MCF 10A (cell line): ENCODE measurements around the gene CCDC136. TPM values are rescaled to one million over a fixed set of nuclear protein-coding genes. Genes with fewer than 3 reads are reported as not detected.

Experiments
- BruUV-seq: library from RNA; stranded (reverse); fragments of 400-500 nt; replicated peaks from 2 replicates; lab custom pipeline; 2021; lab: Mats Ljungman, UMichigan
- CTCF ChIA-PET: fragments of 300-600 bp; sonication (Branson Sonifier 250); formaldehyde crosslinking; extraction: SDS; loops from one replicate; lab custom pipeline; 2021; ENCODE audit warnings: antibody characterized with exemption, inconsistent platforms; lab: Yijun Ruan, JAX
- POLR2A ChIA-PET: fragments of 300-600, 350-650 bp; sonication (Branson Sonifier 250); formaldehyde crosslinking; extraction: SDS; loops from one replicate; lab custom pipeline; 2020; ENCODE audit warnings: antibody characterized with exemption, inconsistent platforms; lab: Yijun Ruan, JAX
- DNase-seq: peaks from one replicate; pipeline ENCODE4 v3.0.0-alpha.2; 2018; ENCODE audit not compliant: unreplicated experiment
- H3K27ac Mint-ChIP-seq: one replicate; pipeline ENCODE4 v1.8.0; 2022; ENCODE audit warnings: mild to moderate bottlenecking, low read depth, mixed read lengths; ENCODE audit not compliant: unreplicated experiment
- H3K27me3 Mint-ChIP-seq: one replicate; pipeline ENCODE4 v1.8.0; 2022; ENCODE audit warnings: mixed read lengths; ENCODE audit not compliant: insufficient read depth, unreplicated experiment
- H3K36me3 Mint-ChIP-seq: one replicate; pipeline ENCODE4 v1.8.0; 2022; ENCODE audit warnings: mild to moderate bottlenecking, moderate library complexity, mixed read lengths; ENCODE audit not compliant: insufficient read depth, unreplicated experiment
- H3K4me1 Mint-ChIP-seq: one replicate; pipeline ENCODE4 v1.8.0; 2022; ENCODE audit warnings: mixed read lengths; ENCODE audit not compliant: insufficient read depth, unreplicated experiment
- H3K4me3 Mint-ChIP-seq: one replicate; pipeline ENCODE4 v1.8.0; 2022; ENCODE audit warnings: mild to moderate bottlenecking, moderate library complexity, mixed read lengths; ENCODE audit not compliant: unreplicated experiment
- H3K9me3 Mint-ChIP-seq: one replicate; pipeline ENCODE4 v1.8.0; 2022; ENCODE audit warnings: mixed read lengths; ENCODE audit not compliant: unreplicated experiment
- CTCF ChIP-seq: fragments of 200-600 bp; IDR thresholded peaks from one replicate; pipeline ENCODE4 v1.8.0; 2022; ENCODE audit warnings: antibody characterized with exemption, mild to moderate bottlenecking; ENCODE audit not compliant: unreplicated experiment
- intact Hi-C: fragments of 100-400 bp; cut with micrococcal nuclease; formaldehyde crosslinking; loops from 2 replicates; pipeline ENCODE4 v1.14.1; 2022
- total RNA-seq: library from RNA; stranded (reverse); gene quantifications from 2 replicates; pipeline ENCODE4 v1.2.3, GENCODE V29; 2022

Gene CCDC136
- total RNA-seq, 1 experiment from 2014 or later = 3.5 TPM

GRCh38 chr7:128845475-128845874 lies 53.7 kb downstream of the CCDC136 start:
- no peaks in the 10 kb centered on the region for H3K4me1 Mint-ChIP-seq
- BruUV-seq = no TSS peak

GRCh38 chr7:128845987-128846386 lies 54.2 kb downstream of the CCDC136 start:
- TF ChIP-seq CTCF = no peak
- Mint-ChIP-seq H3K4me1 (no peaks in the 10 kb centered on the region), H3K9me3 (no peaks in the 10 kb centered on the region), H3K36me3 (no peaks in the 10 kb centered on the region), H3K4me3 (no peak overlapping the region), H3K27me3 (peaks cover 10% of the 10 kb centered on the region), H3K27ac (no peak overlapping the region)
- no peak for DNase-seq
- ChIA-PET CTCF (no interaction called here), POLR2A (no interaction called here)
- no TSS peak for BruUV-seq
- intact Hi-C loops = no loop called here

More at GRCh38 chr7:128845475-128845874, 53.7 kb downstream of the CCDC136 start:
- no peaks in the 10 kb centered on the region for H3K36me3 Mint-ChIP-seq
- POLR2A ChIA-PET = no interaction called here
- H3K4me3 Mint-ChIP-seq = no peak overlapping the region
- DNase-seq = no peak
- intact Hi-C loops = no loop called here
- no peak overlapping the region for H3K27ac Mint-ChIP-seq
- no peaks in the 10 kb centered on the region for H3K9me3 Mint-ChIP-seq
- H3K27me3 Mint-ChIP-seq = peaks cover 10% of the 10 kb centered on the region
- no peak for TF ChIP-seq CTCF
- CTCF ChIA-PET = no interaction called here

- intact Hi-C loops = no loop called here
- Mint-ChIP-seq H3K4me3 (no peak overlapping the region), H3K36me3 (no peaks in the 10 kb centered on the region), H3K9me3 (no peaks in the 10 kb centered on the region), H3K27ac (no peak overlapping the region), H3K27me3 (peaks cover 10% of the 10 kb centered on the region), H3K4me1 (no peaks in the 10 kb centered on the region)
- no TSS peak for BruUV-seq
- ChIA-PET CTCF (interaction anchor here (0.6 kb wide), 1 partner anchor 91 kb away, joined by 3 read pairs; the partner anchor contains the start of gene IRF5), POLR2A (no interaction called here)
- no peak for DNase-seq
- TF ChIP-seq CTCF = no peak
These were observed 55.1 kb downstream of the CCDC136 start for GRCh38 chr7:128846781-128847444.

GRCh38 chr7:128847721-128848211 lies 56.0 kb downstream of the CCDC136 start:
- ChIA-PET POLR2A (no interaction called here), CTCF (interaction anchor here (0.6 kb wide), 2 partner anchors 14 to 90 kb away, joined by 3 read pairs; partner anchors contain the start of gene IRF5)
- no peak for DNase-seq
- H3K27ac Mint-ChIP-seq = no peak overlapping the region
- no peaks in the 10 kb centered on the region for H3K9me3 Mint-ChIP-seq
- no peaks in the 10 kb centered on the region for H3K36me3 Mint-ChIP-seq
- intact Hi-C loops = no loop called here
- H3K27me3 Mint-ChIP-seq = peaks cover 12% of the 10 kb centered on the region
- no peaks in the 10 kb centered on the region for H3K4me1 Mint-ChIP-seq
- BruUV-seq = no TSS peak
- no peak for TF ChIP-seq CTCF
- no peak overlapping the region for H3K4me3 Mint-ChIP-seq
